HG03342 (cell line): ENCODE results near the gene RBMS3.
"Not testable (repeated sequence)": the region's sequence is repeated elsewhere in the genome, so short reads cannot be mapped to it uniquely, and the experiment has no call there.

Experiments used
- ATAC-seq: cut with Tn5 transposase; IDR thresholded peaks from one replicate; pipeline ENCODE4 v1.9.1; 2021; ENCODE audit warnings: mild to moderate bottlenecking, moderate library complexity; ENCODE audit not compliant: unreplicated experiment

The RBMS3 gene

GRCh38 chr3:29473481-29474170, 192.8 kb downstream of the RBMS3 start:
- ATAC-seq: not testable (repeated sequence)

GRCh38 chr3:29475305-29475840, 194.5 kb downstream of the RBMS3 start:
- ATAC-seq: no peak

- no peak for ATAC-seq
Observed at GRCh38 chr3:29475854-29476253, 195.0 kb downstream of the RBMS3 start.

- ATAC-seq: no peak
Observed at GRCh38 chr3:29478611-29479010, 197.7 kb downstream of the RBMS3 start.

GRCh38 chr3:29481249-29481648, 200.4 kb downstream of the RBMS3 start:
- ATAC-seq: no peak

GRCh38 chr3:29481969-29482767, 201.3 kb downstream of the RBMS3 start:
- ATAC-seq: no peak

GRCh38 chr3:29484633-29485032, 203.8 kb downstream of the RBMS3 start:
- no peak for ATAC-seq

GRCh38 chr3:29486096-29486495, 205.2 kb downstream of the RBMS3 start:
- ATAC-seq: peak; percentile 46

- no peak for ATAC-seq
Observed at GRCh38 chr3:29486917-29487316, 206.0 kb downstream of the RBMS3 start.

GRCh38 chr3:29488922-29489321, 208.1 kb downstream of the RBMS3 start:
- no peak for ATAC-seq

- ATAC-seq: no peak
Observed at GRCh38 chr3:29493109-29493508, 212.2 kb downstream of the RBMS3 start.

- ATAC-seq: no peak
Observed at GRCh38 chr3:29494305-29495036, 213.6 kb downstream of the RBMS3 start.

- no peak for ATAC-seq
Observed at GRCh38 chr3:29497282-29497681, 216.4 kb downstream of the RBMS3 start.

- ATAC-seq: no peak
Observed at GRCh38 chr3:29502771-29503170, 221.9 kb downstream of the RBMS3 start.

GRCh38 chr3:29503314-29503713, 222.4 kb downstream of the RBMS3 start:
- ATAC-seq: no peak

GRCh38 chr3:29503958-29504357, 223.1 kb downstream of the RBMS3 start:
- no peak for ATAC-seq

GRCh38 chr3:29506502-29506901, 225.6 kb downstream of the RBMS3 start:
- ATAC-seq: no peak

- ATAC-seq: no peak
Observed at GRCh38 chr3:29511701-29512100, 230.8 kb downstream of the RBMS3 start.

GRCh38 chr3:29512641-29513040, 231.8 kb downstream of the RBMS3 start:
- ATAC-seq: no peak

GRCh38 chr3:29513236-29513635, 232.4 kb downstream of the RBMS3 start:
- ATAC-seq: no peak

- no peak for ATAC-seq
Observed at GRCh38 chr3:29514170-29514569, 233.3 kb downstream of the RBMS3 start.
